Small intestine (tissue), 7 donors: ENCODE results near the gene ORC5. TPM values are rescaled to one million over a fixed set of nuclear protein-coding genes. Genes with fewer than 3 reads are reported as not detected.
"Not testable (repeated sequence)": the region's sequence is repeated elsewhere in the genome, so short reads cannot be mapped to it uniquely, and the experiment has no call there.

ENCODE experiments used
- DNase-seq, 2 donors: peaks; one replicate each; pipeline versions ENCODE4 v3.0.0 to v3.0.0-alpha.2; 2013
- FAIRE-seq: peaks from 2 replicates; lab custom pipeline; 2012; peaks lifted over from hg19 to GRCh38; lab: Jason Lieb, UNC
- H3K27ac ChIP-seq, 3 donors: one replicate each; pipeline ENCODE4 v1.5.1; 2013; ENCODE audit warnings: low read length in 2 of 3, mild to moderate bottlenecking in 2 of 3, control low read depth in 1 of 3, inconsistent platforms in 1 of 3, low read depth in 1 of 3, moderate library complexity in 1 of 3
- H3K27me3 ChIP-seq, 3 donors: one replicate each; pipeline ENCODE4 v1.6.1; 2013; ENCODE audit warnings: low read length in 3 of 3, inconsistent platforms in 1 of 3; ENCODE audit not compliant: control insufficient read depth in 3 of 3, insufficient read depth in 3 of 3
- H3K36me3 ChIP-seq, 3 donors: one replicate each; pipeline ENCODE4 v1.6.1; 2013; ENCODE audit warnings: low read length in 3 of 3, inconsistent platforms in 1 of 3, low read depth in 1 of 3, mild to moderate bottlenecking in 1 of 3, moderate library complexity in 1 of 3; ENCODE audit not compliant: control insufficient read depth in 3 of 3, insufficient read depth in 2 of 3
- H3K4me1 ChIP-seq, 3 donors: one replicate each; pipeline ENCODE4 v1.6.1; 2013; ENCODE audit warnings: low read length in 2 of 3, inconsistent platforms in 1 of 3, low read depth in 1 of 3, mild to moderate bottlenecking in 1 of 3, moderate library complexity in 1 of 3; ENCODE audit not compliant: control insufficient read depth in 3 of 3, insufficient read depth in 2 of 3
- H3K4me3 ChIP-seq, 3 donors: one replicate each; pipeline ENCODE4 v1.5.1; 2013; ENCODE audit warnings: low read length in 3 of 3, control low read depth in 1 of 3, inconsistent platforms in 1 of 3, low read depth in 1 of 3, mild to moderate bottlenecking in 1 of 3, moderate library complexity in 1 of 3
- H3K9me3 ChIP-seq, 2 donors: one replicate each; pipeline ENCODE4 v1.6.1; 2013; ENCODE audit warnings: low read depth in 1 of 2, low read length in 1 of 2; ENCODE audit not compliant: control insufficient read depth in 2 of 2, insufficient read depth in 1 of 2
- WGBS, 3 donors: extraction: QIAGEN DNeasy Blood & Tissue Kit; methylation state at CpG; one replicate each; pipeline ENCODE4 v1.1.7; 2013; 5-methylcytosine and 5-hydroxymethylcytosine counted together
- polyA plus RNA-seq, 4 donors: library from polyadenylated mRNA; stranded (reverse) in 3 of 4; unstranded in 1 of 4; fragments of 200-250 nt in 3 of 4; fragments of 120-200 nt in 1 of 4; gene quantifications; one replicate each; pipeline versions ENCODE4 v1.2.1 to v1.2.3, GENCODE V29; 2013
- donor health status: healthy with polysubstance abuse.
- donor health status: control.
- donor health status: control.
- donor health status: Bipolar disorder and iron deficiency.
- donor health status: healthy.

ORC5 gene
- polyA plus RNA-seq, 4 donors, result 3.8 to 18.4 (median 8.6) TPM

- no peaks in the 10 kb centered on the region for H3K9me3 ChIP-seq
- WGBS, 3 donors, result 72 to 84% (median 73%) methylated on average over 3 of the region's 3 CpGs
- FAIRE-seq (no peak), DNase-seq (no peak)
- peaks cover 0 to 7% (median 0%) of the 10 kb centered on the region in 3 donors for H3K27me3 ChIP-seq
- no peak overlapping the region for H3K4me3 ChIP-seq
- no peak overlapping the region for H3K27ac ChIP-seq
- peaks cover 0 to 3% (median 0%) of the 10 kb centered on the region in 3 donors for H3K4me1 ChIP-seq
- H3K36me3 ChIP-seq, result no peaks in the 10 kb centered on the region
Measured at GRCh38 chr7:104241135-104241534, 33.3 kb upstream of the ORC5 start.

- no peak for FAIRE-seq
- Histone ChIP-seq H3K4me3 (no peak overlapping the region), H3K36me3 (no peaks in the 10 kb centered on the region), H3K27me3 (peaks cover 0 to 7% (median 0%) of the 10 kb centered on the region in 3 donors), H3K4me1 (peaks cover 0 to 3% (median 0%) of the 10 kb centered on the region in 3 donors), H3K9me3 (no peaks in the 10 kb centered on the region), H3K27ac (no peak overlapping the region)
- no peak for DNase-seq
- WGBS, 3 donors, result 16 to 36% (median 34%) methylated on average over 5 of the region's 5 CpGs
Measured at GRCh38 chr7:104240401-104240800, 32.6 kb upstream of the ORC5 start.

DNA sequence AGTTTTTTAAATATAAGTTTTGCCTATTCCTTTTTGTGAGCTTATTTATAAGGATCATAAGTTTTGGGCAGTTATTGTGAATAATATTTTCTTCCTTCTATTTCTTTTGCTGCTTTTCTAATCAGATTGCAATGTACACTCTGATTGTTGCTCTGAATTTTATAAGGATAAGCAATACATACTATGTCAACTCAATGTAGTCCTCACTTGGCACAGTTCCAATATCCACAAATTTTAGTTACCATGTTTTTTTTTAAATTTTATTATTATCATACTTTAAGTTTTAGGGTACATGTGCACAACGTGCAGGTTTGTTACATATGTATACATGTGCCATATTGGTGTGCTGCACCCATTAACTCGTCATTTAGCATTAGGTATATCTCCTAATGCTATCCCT lies 27.2 kb upstream of the ORC5 start:
- H3K4me3 ChIP-seq, H3K9me3 ChIP-seq, H3K36me3 ChIP-seq, H3K4me1 ChIP-seq, H3K27ac ChIP-seq, FAIRE-seq, DNase-seq: not testable (repeated sequence)
- 33 to 77% (median 44%) methylated on average over 1 to 2 of the region's 2 CpGs for WGBS, 3 donors
- peaks cover 0 to 16% (median 0%) of the 10 kb centered on the region in 3 donors for H3K27me3 ChIP-seq

GRCh38 chr7:104231054-104232046 lies 23.5 kb upstream of the ORC5 start:
- Histone ChIP-seq H3K27ac (no peak overlapping the region), H3K4me3 (no peak overlapping the region), H3K27me3 (peaks cover 0 to 12% (median 0%) of the 10 kb centered on the region in 3 donors), H3K9me3 (no peaks in the 10 kb centered on the region), H3K4me1 (no peaks in the 10 kb centered on the region), H3K36me3 (no peaks in the 10 kb centered on the region)
- WGBS, 3 donors, result 22 to 27% (median 27%) methylated on average over 29 of the region's 29 CpGs
- DNase-seq (peak; percentile 43 to 58), FAIRE-seq (no peak)

DNA sequence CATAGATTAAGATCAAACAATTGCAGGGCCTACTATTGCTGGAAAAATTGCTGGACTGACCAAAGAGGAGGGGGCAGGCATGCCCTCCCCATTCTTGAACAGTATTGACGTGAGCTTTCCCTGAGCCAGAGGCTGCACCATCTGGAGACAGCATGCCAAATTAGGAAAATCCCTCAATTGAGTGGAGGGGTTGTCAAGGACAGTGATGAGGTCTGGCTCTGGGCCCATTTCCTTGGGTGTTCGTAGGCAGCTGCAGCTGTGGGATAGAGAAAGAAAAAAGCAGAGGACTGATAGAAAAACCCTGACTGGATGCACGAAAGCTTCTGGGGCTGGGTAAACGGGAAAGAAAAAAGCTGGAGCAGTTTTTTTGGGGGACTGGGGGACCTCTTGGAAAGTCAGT lies 22.8 kb upstream of the ORC5 start:
- H3K27me3 ChIP-seq, result peaks cover 0 to 12% (median 0%) of the 10 kb centered on the region in 3 donors
- 40 to 47% (median 41%) methylated on average over 4 of the region's 4 CpGs for WGBS, 3 donors
- H3K4me3 ChIP-seq, result no peak overlapping the region
- no peaks in the 10 kb centered on the region for H3K9me3 ChIP-seq
- no peaks in the 10 kb centered on the region for H3K36me3 ChIP-seq
- H3K4me1 ChIP-seq, result no peaks in the 10 kb centered on the region
- no peak overlapping the region for H3K27ac ChIP-seq
- FAIRE-seq (no peak), DNase-seq (peak in 1 of 2 donors; percentile 23)

DNA sequence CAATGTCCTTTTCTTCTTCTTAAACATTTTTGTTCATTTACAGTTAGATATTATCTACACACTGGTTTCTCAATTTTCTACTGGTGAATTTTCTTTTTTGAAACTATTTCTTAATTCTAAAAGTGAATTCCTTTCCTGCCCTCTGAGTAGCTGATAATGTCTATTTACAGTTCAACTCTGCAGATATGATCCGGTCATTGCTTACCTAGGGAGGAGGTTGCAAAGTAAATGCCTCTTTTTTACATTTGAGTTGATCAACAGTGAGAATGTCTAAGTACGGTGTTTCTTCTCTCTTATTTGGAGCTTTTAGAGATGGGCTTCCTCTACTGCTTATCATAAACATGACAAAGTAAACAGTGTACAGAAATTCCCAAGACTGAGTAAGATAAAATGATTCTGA lies 20.6 kb upstream of the ORC5 start:
- H3K4me3 ChIP-seq, result no peak overlapping the region
- H3K9me3 ChIP-seq, result no peaks in the 10 kb centered on the region
- H3K27ac ChIP-seq, result no peak overlapping the region
- DNase-seq (no peak), FAIRE-seq (no peak)
- peaks cover 0 to 12% (median 0%) of the 10 kb centered on the region in 3 donors for H3K27me3 ChIP-seq
- 24 to 55% (median 26%) methylated on average over 2 of the region's 2 CpGs for WGBS, 3 donors
- no peaks in the 10 kb centered on the region for H3K4me1 ChIP-seq
- no peaks in the 10 kb centered on the region for H3K36me3 ChIP-seq

DNA sequence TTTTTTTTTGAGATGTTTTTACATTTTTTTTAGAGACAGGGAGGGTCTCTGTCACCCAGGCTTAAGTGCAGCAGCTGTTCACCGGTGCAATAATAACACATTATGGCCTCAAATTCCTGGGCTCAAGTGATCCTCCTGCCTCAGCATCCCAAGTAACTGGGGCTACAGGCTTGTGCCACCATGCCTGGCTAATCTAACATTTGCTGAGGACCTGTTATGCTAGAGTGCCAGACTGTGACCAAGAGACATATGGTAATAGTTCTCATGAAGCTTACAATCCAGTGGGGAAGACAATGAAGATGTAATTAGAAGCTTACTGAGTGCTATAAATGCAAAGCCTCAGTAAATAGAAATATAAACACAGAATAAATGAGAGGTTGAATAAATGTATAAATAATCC lies 17.6 kb upstream of the ORC5 start:
- Histone ChIP-seq H3K27me3 (no peaks in the 10 kb centered on the region), H3K4me3 (no peak overlapping the region), H3K9me3 (peaks cover 0 to 1% of the 10 kb centered on the region in 2 donors), H3K36me3 (no peaks in the 10 kb centered on the region), H3K4me1 (no peaks in the 10 kb centered on the region), H3K27ac (no peak overlapping the region)
- DNase-seq (no peak), FAIRE-seq (no peak)
- WGBS, 3 donors, result 48 to 78% (median 62%) methylated on average over 1 of the region's 1 CpG

- H3K4me1 ChIP-seq, result no peaks in the 10 kb centered on the region
- no peak overlapping the region for H3K27ac ChIP-seq
- 53 to 68% (median 62%) methylated on average over 4 of the region's 4 CpGs for WGBS, 3 donors
- no peaks in the 10 kb centered on the region for H3K27me3 ChIP-seq
- no peak overlapping the region for H3K4me3 ChIP-seq
- peaks cover 0 to 4% of the 10 kb centered on the region in 2 donors for H3K9me3 ChIP-seq
- H3K36me3 ChIP-seq, result no peaks in the 10 kb centered on the region
- DNase-seq (no peak), FAIRE-seq (no peak)
Measured at GRCh38 chr7:104217620-104218019, 9.8 kb upstream of the ORC5 start.
